ENCODE measurements around the gene GDF11.

The GDF11 gene

GRCh38 chr12:55788546-55788945 is 45.6 kb downstream of the GDF11 start:
- DNase-seq (ENCODE audit: low read depth in 4 of 4, low spot score in 1 of 4), result no peak

- DNase-seq (ENCODE audit: low read depth in 4 of 4, low spot score in 1 of 4), result no peak
Observed at GRCh38 chr12:55789171-55789570, 46.2 kb downstream of the GDF11 start.

- no peak for DNase-seq (ENCODE audit: low read depth in 4 of 4, low spot score in 1 of 4)
Observed at GRCh38 chr12:55789893-55790292, 47.0 kb downstream of the GDF11 start.

- DNase-seq (ENCODE audit: low read depth in 4 of 4, low spot score in 1 of 4), result no peak
Observed at GRCh38 chr12:55795950-55796349, 53.0 kb downstream of the GDF11 start.

GRCh38 chr12:55797068-55797467 is 54.1 kb downstream of the GDF11 start:
- DNase-seq (ENCODE audit: low read depth in 4 of 4, low spot score in 1 of 4), result no peak

- DNase-seq (ENCODE audit: low read depth in 4 of 4, low spot score in 1 of 4), result no peak
Observed at GRCh38 chr12:55797550-55797949, 54.6 kb downstream of the GDF11 start.
